Measurements from ENCODE around the gene GZF1.
A peak's percentile ranks its signal among the peaks of the same experiment; 100 is the strongest.

The GZF1 gene

GRCh38 chr20:23360531-23360930 lies 1.5 kb upstream of the GZF1 start:
- in situ Hi-C loops (cut with HindIII; ENCODE audit: low sequenced_read_pairs): no loop called here
- no peak overlapping the region for H3K4me3 ChIP-seq (ENCODE audit: low read depth, low read length)
- no peak for DNase-seq (ENCODE audit: low read depth, low spot score)
- TF ChIP-seq CTCF (IDR thresholded peaks at IDR 0.05; ENCODE audit: low read depth, low read length): no peak

- in situ Hi-C loops (cut with HindIII; ENCODE audit: low sequenced_read_pairs): no loop called here
- H3K4me3 ChIP-seq (ENCODE audit: low read depth, low read length): peak overlapping the region; percentile 66
- TF ChIP-seq CTCF (IDR thresholded peaks at IDR 0.05; ENCODE audit: low read depth, low read length): no peak
- DNase-seq (ENCODE audit: low read depth, low spot score): no peak
Measured at GRCh38 chr20:23361119-23361475, 885 bp upstream of the GZF1 start.

- in situ Hi-C loops (cut with HindIII; ENCODE audit: low sequenced_read_pairs): no loop called here
- TF ChIP-seq CTCF (IDR thresholded peaks at IDR 0.05; ENCODE audit: low read depth, low read length): no peak
- DNase-seq (ENCODE audit: low read depth, low spot score): peak; percentile 13
- H3K4me3 ChIP-seq (ENCODE audit: low read depth, low read length): peak overlapping the region; percentile 81
Measured at GRCh38 chr20:23362392-23363256, 642 bp downstream of the GZF1 start.

GRCh38 chr20:23363257-23363649 lies 1.3 kb downstream of the GZF1 start:
- peak overlapping the region; percentile 81 for H3K4me3 ChIP-seq (ENCODE audit: low read depth, low read length)
- DNase-seq (ENCODE audit: low read depth, low spot score): no peak
- in situ Hi-C loops (cut with HindIII; ENCODE audit: low sequenced_read_pairs): no loop called here
- TF ChIP-seq CTCF (IDR thresholded peaks at IDR 0.05; ENCODE audit: low read depth, low read length): no peak

GRCh38 chr20:23365390-23366165 lies 3.6 kb downstream of the GZF1 start:
- H3K4me3 ChIP-seq (ENCODE audit: low read depth, low read length): no peak overlapping the region
- DNase-seq (ENCODE audit: low read depth, low spot score): no peak
- TF ChIP-seq CTCF (IDR thresholded peaks at IDR 0.05; ENCODE audit: low read depth, low read length): no peak
- in situ Hi-C loops (cut with HindIII; ENCODE audit: low sequenced_read_pairs): no loop called here

- H3K4me3 ChIP-seq (ENCODE audit: low read depth, low read length): no peak overlapping the region
- in situ Hi-C loops (cut with HindIII; ENCODE audit: low sequenced_read_pairs): no loop called here
- DNase-seq (ENCODE audit: low read depth, low spot score): no peak
- TF ChIP-seq CTCF (IDR thresholded peaks at IDR 0.05; ENCODE audit: low read depth, low read length): no peak
Measured at GRCh38 chr20:23366384-23366783, 4.4 kb downstream of the GZF1 start.
